ENCODE results near the gene GLIS2. TPM values are rescaled to one million over a fixed set of nuclear protein-coding genes. Genes with fewer than 3 reads are reported as not detected.
"Not testable (repeated sequence)": the region's sequence is repeated elsewhere in the genome, so short reads cannot be mapped to it uniquely, and the experiment has no call there.

Gene GLIS2
- total RNA-seq, 1 donor from 2014 or later: not detected

- ATAC-seq (ENCODE audit: low read depth) (peak; percentile 80), DNase-seq (peak; percentile 73)
- POLR2A ChIA-PET: no interaction called here
- Mint-ChIP-seq H3K4me1 (peaks cover 11% of the 10 kb centered on the region), H3K9me3 (no peaks in the 10 kb centered on the region), H3K4me3 (no peak overlapping the region), H3K36me3 (ENCODE audit: low read depth) (no peaks in the 10 kb centered on the region), H3K27me3 (no peaks in the 10 kb centered on the region), H3K27ac (no peak overlapping the region)
- peak; percentile 80 for TF ChIP-seq CTCF (IDR thresholded peaks at IDR 0.05)
- CTCF ChIA-PET: interaction anchor here (1.0 to 4.0 kb wide), 14 partner anchors 9 to 393 kb away, joined by 3 to 63 read pairs (median 4); no protein-coding TSS in a partner anchor
- intact Hi-C loops (cut with micrococcal nuclease): loop anchor here (1.0 kb wide), 3 partner anchors 21 to 130 kb away; no protein-coding TSS in a partner anchor
Observed at GRCh38 chr16:4330277-4330874, 14.5 kb downstream of the GLIS2 start.

- Mint-ChIP-seq H3K9me3 (no peaks in the 10 kb centered on the region), H3K4me3 (no peak overlapping the region), H3K27ac (no peak overlapping the region), H3K36me3 (ENCODE audit: low read depth) (no peaks in the 10 kb centered on the region), H3K4me1 (peaks cover 4% of the 10 kb centered on the region), H3K27me3 (no peaks in the 10 kb centered on the region)
- POLR2A ChIA-PET: no interaction called here
- intact Hi-C loops (cut with micrococcal nuclease): no loop called here
- DNase-seq (no peak), ATAC-seq (ENCODE audit: low read depth) (no peak)
- CTCF ChIA-PET: interaction anchor here (0.7 to 4.0 kb wide), 8 partner anchors 8 to 395 kb away, joined by 3 to 63 read pairs (median 3); partner anchors contain the start of gene TFAP4
- TF ChIP-seq CTCF (IDR thresholded peaks at IDR 0.05): no peak
Observed at GRCh38 chr16:4332083-4332482, 16.2 kb downstream of the GLIS2 start.

GRCh38 chr16:4332623-4333307, 16.9 kb downstream of the GLIS2 start:
- POLR2A ChIA-PET: no interaction called here
- ATAC-seq (ENCODE audit: low read depth) (no peak), DNase-seq (no peak)
- H3K27ac Mint-ChIP-seq: no peak overlapping the region
- no peaks in the 10 kb centered on the region for H3K27me3 Mint-ChIP-seq
- H3K4me1 Mint-ChIP-seq: peaks cover 4% of the 10 kb centered on the region
- no peaks in the 10 kb centered on the region for H3K36me3 Mint-ChIP-seq (ENCODE audit: low read depth)
- H3K4me3 Mint-ChIP-seq: no peak overlapping the region
- no peaks in the 10 kb centered on the region for H3K9me3 Mint-ChIP-seq
- CTCF ChIA-PET: interaction anchor here (1.1 to 4.0 kb wide), 6 partner anchors 23 to 395 kb away, joined by 3 to 63 read pairs (median 3); no protein-coding TSS in a partner anchor
- intact Hi-C loops (cut with micrococcal nuclease): no loop called here
- no peak for TF ChIP-seq CTCF (IDR thresholded peaks at IDR 0.05)

DNA sequence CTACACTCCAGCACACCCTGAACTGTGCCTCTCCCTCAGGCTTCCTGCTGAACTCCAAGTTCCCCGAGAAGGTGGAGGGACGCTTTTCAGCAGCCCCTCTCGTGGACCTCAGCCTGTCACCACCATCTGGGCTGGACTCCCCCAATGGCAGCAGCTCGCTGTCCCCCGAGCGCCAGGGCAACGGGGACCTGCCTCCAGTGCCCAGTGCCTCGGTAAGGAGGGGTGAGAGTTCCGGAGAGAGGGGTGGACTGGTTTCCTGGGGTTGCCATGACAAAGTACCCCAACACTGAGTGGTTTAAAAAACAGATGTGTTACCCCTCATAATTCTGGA, 17.4 kb downstream of the GLIS2 start:
- no peaks in the 10 kb centered on the region for H3K36me3 Mint-ChIP-seq (ENCODE audit: low read depth)
- no peak overlapping the region for H3K27ac Mint-ChIP-seq
- no peak overlapping the region for H3K4me3 Mint-ChIP-seq
- DNase-seq (no peak), ATAC-seq (ENCODE audit: low read depth) (no peak)
- CTCF ChIA-PET: interaction anchor here (1.6 to 4.0 kb wide), 2 partner anchors 43 to 133 kb away, joined by 3 to 63 read pairs; no protein-coding TSS in a partner anchor
- no peaks in the 10 kb centered on the region for H3K27me3 Mint-ChIP-seq
- intact Hi-C loops (cut with micrococcal nuclease): no loop called here
- TF ChIP-seq CTCF (IDR thresholded peaks at IDR 0.05): no peak
- POLR2A ChIA-PET: no interaction called here
- H3K4me1 Mint-ChIP-seq: peaks cover 2% of the 10 kb centered on the region
- no peaks in the 10 kb centered on the region for H3K9me3 Mint-ChIP-seq

- H3K9me3 Mint-ChIP-seq; H3K27me3 Mint-ChIP-seq; POLR2A ChIA-PET; H3K4me1 Mint-ChIP-seq; CTCF ChIA-PET; intact Hi-C loops (cut with micrococcal nuclease); H3K27ac Mint-ChIP-seq; ATAC-seq (ENCODE audit: low read depth); H3K36me3 Mint-ChIP-seq (ENCODE audit: low read depth); H3K4me3 Mint-ChIP-seq; DNase-seq: not testable (repeated sequence)
Observed at GRCh38 chr16:4333714-4334113, 17.8 kb downstream of the GLIS2 start.
